ENCODE data around the gene MKI67. TPM values are rescaled to one million over a fixed set of nuclear protein-coding genes. Genes with fewer than 3 reads are reported as not detected.

MKI67 gene
- total and polyA plus RNA-seq, 2 of the 13 experiments (the other 11 are each of a cell fraction or from before 2014, with no cell fraction given): 6.7 to 22.9 TPM

DNA sequence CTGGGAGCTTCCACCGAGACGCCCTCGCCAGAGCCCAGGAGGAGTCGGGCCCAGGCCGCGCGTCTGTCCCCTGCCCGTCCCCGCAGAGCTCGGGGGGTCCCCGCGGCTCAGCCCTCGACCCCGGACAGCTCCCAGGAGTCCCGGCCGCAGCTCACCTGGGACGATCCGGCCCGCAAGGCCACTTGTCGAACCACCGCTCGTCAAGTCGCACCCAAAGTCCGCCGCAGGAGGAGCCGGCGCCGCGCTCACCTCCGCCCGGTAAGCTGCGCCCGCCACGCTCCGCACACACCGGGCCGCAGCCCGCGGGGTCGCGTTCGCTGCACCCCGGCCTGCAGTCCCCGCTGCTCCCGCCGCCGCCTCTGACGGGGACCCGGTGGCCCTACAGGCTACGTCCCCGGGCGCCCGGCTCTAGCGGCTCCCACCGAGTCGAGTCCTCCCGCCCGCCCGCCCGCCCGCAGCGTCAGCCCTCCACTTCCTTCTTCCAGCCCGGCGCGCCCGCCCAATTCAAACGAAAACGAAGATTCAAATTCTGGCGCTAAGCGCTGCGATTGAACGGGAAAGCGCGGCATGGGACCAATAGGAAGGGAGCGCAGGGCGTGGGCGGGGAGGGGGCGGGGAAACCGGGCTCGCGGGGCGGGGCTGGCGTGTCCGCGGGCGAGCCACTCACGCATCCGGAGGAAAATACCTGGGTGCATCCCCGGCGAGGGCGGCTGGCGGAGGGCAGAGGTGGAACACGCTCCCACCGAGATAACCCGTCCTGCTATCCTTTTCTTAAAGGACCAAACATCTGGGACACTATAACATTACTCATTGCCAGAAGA, at the start of gene MKI67 (continued):
- TF ChIP-seq HOXA9 (CRISPR knock-in tag; IDR thresholded peaks at IDR 0.05; ENCODE audit: borderline replicate concordance) (peak; percentile 83; the same call in 1 of the 2 replicates), SIN3B (IDR thresholded peaks at IDR 0.05; ENCODE audit: low read length) (peak; percentile 90), NFIB (CRISPR knock-in tag; IDR thresholded peaks at IDR 0.05; ENCODE audit: borderline replicate concordance) (no peak), ZFP36L1 (CRISPR knock-in tag; IDR thresholded peaks at IDR 0.05) (peak; percentile 93), ZNF776 (CRISPR knock-in tag; IDR thresholded peaks at IDR 0.05) (no peak), BCL6 (CRISPR knock-in tag; IDR thresholded peaks at IDR 0.05) (no peak), AGO2 (optimal IDR thresholded peaks at IDR 0.05; ENCODE audit: low read depth, low read length) (peak; percentile 61), RXRA (CRISPR knock-in tag; IDR thresholded peaks at IDR 0.05) (0 out of 2 replicates have a peak, but pooled peaks have one; percentile 1), SP1 (IDR thresholded peaks at IDR 0.05) (no peak), SP1 (CRISPR knock-in tag; IDR thresholded peaks at IDR 0.05) (peak; percentile 78), ARNT2 (CRISPR knock-in tag; IDR thresholded peaks at IDR 0.05; ENCODE audit: low read depth) (peak; percentile 91), KLF16 (CRISPR knock-in tag; IDR thresholded peaks at IDR 0.05) (peak in 1 of 2 experiments; percentile 17; a peak in 1 of 4 replicates)
- TF ChIP-seq, protein P1, sequence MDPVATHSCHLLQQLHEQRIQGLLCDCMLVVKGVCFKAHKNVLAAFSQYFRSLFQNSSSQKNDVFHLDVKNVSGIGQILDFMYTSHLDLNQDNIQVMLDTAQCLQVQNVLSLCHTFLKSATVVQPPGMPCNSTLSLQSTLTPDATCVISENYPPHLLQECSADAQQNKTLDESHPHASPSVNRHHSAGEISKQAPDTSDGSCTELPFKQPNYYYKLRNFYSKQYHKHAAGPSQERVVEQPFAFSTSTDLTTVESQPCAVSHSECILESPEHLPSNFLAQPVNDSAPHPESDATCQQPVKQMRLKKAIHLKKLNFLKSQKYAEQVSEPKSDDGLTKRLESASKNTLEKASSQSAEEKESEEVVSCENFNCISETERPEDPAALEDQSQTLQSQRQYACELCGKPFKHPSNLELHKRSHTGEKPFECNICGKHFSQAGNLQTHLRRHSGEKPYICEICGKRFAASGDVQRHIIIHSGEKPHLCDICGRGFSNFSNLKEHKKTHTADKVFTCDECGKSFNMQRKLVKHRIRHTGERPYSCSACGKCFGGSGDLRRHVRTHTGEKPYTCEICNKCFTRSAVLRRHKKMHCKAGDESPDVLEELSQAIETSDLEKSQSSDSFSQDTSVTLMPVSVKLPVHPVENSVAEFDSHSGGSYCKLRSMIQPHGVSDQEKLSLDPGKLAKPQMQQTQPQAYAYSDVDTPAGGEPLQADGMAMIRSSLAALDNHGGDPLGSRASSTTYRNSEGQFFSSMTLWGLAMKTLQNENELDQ (CRISPR knock-in tag; IDR thresholded peaks at IDR 0.05; ENCODE audit: borderline replicate concordance): no peak
- TF ChIP-seq, protein P2, sequence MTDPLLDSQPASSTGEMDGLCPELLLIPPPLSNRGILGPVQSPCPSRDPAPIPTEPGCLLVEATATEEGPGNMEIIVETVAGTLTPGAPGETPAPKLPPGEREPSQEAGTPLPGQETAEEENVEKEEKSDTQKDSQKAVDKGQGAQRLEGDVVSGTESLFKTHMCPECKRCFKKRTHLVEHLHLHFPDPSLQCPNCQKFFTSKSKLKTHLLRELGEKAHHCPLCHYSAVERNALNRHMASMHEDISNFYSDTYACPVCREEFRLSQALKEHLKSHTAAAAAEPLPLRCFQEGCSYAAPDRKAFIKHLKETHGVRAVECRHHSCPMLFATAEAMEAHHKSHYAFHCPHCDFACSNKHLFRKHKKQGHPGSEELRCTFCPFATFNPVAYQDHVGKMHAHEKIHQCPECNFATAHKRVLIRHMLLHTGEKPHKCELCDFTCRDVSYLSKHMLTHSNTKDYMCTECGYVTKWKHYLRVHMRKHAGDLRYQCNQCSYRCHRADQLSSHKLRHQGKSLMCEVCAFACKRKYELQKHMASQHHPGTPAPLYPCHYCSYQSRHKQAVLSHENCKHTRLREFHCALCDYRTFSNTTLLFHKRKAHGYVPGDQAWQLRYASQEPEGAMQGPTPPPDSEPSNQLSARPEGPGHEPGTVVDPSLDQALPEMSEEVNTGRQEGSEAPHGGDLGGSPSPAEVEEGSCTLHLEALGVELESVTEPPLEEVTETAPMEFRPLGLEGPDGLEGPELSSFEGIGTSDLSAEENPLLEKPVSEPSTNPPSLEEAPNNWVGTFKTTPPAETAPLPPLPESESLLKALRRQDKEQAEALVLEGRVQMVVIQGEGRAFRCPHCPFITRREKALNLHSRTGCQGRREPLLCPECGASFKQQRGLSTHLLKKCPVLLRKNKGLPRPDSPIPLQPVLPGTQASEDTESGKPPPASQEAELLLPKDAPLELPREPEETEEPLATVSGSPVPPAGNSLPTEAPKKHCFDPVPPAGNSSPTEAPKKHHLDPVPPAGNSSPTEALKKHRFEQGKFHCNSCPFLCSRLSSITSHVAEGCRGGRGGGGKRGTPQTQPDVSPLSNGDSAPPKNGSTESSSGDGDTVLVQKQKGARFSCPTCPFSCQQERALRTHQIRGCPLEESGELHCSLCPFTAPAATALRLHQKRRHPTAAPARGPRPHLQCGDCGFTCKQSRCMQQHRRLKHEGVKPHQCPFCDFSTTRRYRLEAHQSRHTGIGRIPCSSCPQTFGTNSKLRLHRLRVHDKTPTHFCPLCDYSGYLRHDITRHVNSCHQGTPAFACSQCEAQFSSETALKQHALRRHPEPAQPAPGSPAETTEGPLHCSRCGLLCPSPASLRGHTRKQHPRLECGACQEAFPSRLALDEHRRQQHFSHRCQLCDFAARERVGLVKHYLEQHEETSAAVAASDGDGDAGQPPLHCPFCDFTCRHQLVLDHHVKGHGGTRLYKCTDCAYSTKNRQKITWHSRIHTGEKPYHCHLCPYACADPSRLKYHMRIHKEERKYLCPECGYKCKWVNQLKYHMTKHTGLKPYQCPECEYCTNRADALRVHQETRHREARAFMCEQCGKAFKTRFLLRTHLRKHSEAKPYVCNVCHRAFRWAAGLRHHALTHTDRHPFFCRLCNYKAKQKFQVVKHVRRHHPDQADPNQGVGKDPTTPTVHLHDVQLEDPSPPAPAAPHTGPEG (CRISPR knock-in tag; IDR thresholded peaks at IDR 0.05): peak; percentile 93
- TF ChIP-seq, protein P3, sequence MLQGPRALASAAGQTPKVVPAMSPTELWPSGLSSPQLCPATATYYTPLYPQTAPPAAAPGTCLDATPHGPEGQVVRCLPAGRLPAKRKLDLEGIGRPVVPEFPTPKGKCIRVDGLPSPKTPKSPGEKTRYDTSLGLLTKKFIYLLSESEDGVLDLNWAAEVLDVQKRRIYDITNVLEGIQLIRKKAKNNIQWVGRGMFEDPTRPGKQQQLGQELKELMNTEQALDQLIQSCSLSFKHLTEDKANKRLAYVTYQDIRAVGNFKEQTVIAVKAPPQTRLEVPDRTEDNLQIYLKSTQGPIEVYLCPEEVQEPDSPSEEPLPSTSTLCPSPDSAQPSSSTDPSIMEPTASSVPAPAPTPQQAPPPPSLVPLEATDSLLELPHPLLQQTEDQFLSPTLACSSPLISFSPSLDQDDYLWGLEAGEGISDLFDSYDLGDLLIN (CRISPR knock-in tag; IDR thresholded peaks at IDR 0.05; ENCODE audit: borderline replicate concordance): peak; percentile 90; the same call in 1 of the 2 replicates
- TF ChIP-seq, protein P4, sequence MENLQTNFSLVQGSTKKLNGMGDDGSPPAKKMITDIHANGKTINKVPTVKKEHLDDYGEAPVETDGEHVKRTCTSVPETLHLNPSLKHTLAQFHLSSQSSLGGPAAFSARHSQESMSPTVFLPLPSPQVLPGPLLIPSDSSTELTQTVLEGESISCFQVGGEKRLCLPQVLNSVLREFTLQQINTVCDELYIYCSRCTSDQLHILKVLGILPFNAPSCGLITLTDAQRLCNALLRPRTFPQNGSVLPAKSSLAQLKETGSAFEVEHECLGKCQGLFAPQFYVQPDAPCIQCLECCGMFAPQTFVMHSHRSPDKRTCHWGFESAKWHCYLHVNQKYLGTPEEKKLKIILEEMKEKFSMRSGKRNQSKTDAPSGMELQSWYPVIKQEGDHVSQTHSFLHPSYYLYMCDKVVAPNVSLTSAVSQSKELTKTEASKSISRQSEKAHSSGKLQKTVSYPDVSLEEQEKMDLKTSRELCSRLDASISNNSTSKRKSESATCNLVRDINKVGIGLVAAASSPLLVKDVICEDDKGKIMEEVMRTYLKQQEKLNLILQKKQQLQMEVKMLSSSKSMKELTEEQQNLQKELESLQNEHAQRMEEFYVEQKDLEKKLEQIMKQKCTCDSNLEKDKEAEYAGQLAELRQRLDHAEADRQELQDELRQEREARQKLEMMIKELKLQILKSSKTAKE (CRISPR knock-in tag; IDR thresholded peaks at IDR 0.05; ENCODE audit: borderline replicate concordance): peak; percentile 42; the same call in 1 of the 2 replicates
- TF ChIP-seq, protein P5, sequence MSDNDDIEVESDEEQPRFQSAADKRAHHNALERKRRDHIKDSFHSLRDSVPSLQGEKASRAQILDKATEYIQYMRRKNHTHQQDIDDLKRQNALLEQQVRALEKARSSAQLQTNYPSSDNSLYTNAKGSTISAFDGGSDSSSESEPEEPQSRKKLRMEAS (IDR thresholded peaks at IDR 0.05): peak; percentile 68
